ENCODE measurements around the gene ERC2.

The ERC2 gene

GRCh38 chr3:56197259-56197965, 270.9 kb downstream of the ERC2 start:
- Mint-ChIP-seq H3K9me3 (no peaks in the 10 kb centered on the region), H3K4me1 (ENCODE audit: low read depth) (no peaks in the 10 kb centered on the region), H3K27me3 (no peaks in the 10 kb centered on the region), H3K27ac (no peak overlapping the region), H3K36me3 (ENCODE audit: low read depth) (no peaks in the 10 kb centered on the region), H3K4me3 (no peak overlapping the region)
- no peak for DNase-seq

GRCh38 chr3:56196700-56197099, 271.6 kb downstream of the ERC2 start:
- H3K36me3 Mint-ChIP-seq (ENCODE audit: low read depth): no peaks in the 10 kb centered on the region

GRCh38 chr3:56193519-56193918, 274.7 kb downstream of the ERC2 start:
- no peak for DNase-seq
- Mint-ChIP-seq H3K9me3 (no peaks in the 10 kb centered on the region), H3K27ac (no peak overlapping the region), H3K27me3 (no peaks in the 10 kb centered on the region), H3K4me3 (no peak overlapping the region), H3K4me1 (ENCODE audit: low read depth) (no peaks in the 10 kb centered on the region), H3K36me3 (ENCODE audit: low read depth) (no peaks in the 10 kb centered on the region)

More at GRCh38 chr3:56196700-56197099, 271.6 kb downstream of the ERC2 start:
- H3K4me3 Mint-ChIP-seq: no peak overlapping the region
- no peak for DNase-seq
- H3K4me1 Mint-ChIP-seq (ENCODE audit: low read depth): no peaks in the 10 kb centered on the region
- H3K27ac Mint-ChIP-seq: no peak overlapping the region
- H3K27me3 Mint-ChIP-seq: no peaks in the 10 kb centered on the region
- no peaks in the 10 kb centered on the region for H3K9me3 Mint-ChIP-seq

- peaks cover 2% of the 10 kb centered on the region for H3K27me3 Mint-ChIP-seq
- H3K9me3 Mint-ChIP-seq: no peaks in the 10 kb centered on the region
- no peak overlapping the region for H3K27ac Mint-ChIP-seq
- H3K4me3 Mint-ChIP-seq: no peak overlapping the region
- H3K4me1 Mint-ChIP-seq (ENCODE audit: low read depth): no peaks in the 10 kb centered on the region
- no peaks in the 10 kb centered on the region for H3K36me3 Mint-ChIP-seq (ENCODE audit: low read depth)
- no peak for DNase-seq
These were observed 276.3 kb downstream of the ERC2 start for GRCh38 chr3:56192001-56192400.

- Mint-ChIP-seq H3K4me3 (no peak overlapping the region), H3K4me1 (ENCODE audit: low read depth) (no peaks in the 10 kb centered on the region), H3K36me3 (ENCODE audit: low read depth) (no peaks in the 10 kb centered on the region), H3K27ac (no peak overlapping the region), H3K27me3 (peaks cover 2% of the 10 kb centered on the region), H3K9me3 (no peaks in the 10 kb centered on the region)
- no peak for DNase-seq
These were observed 277.4 kb downstream of the ERC2 start for GRCh38 chr3:56190771-56191305.

GRCh38 chr3:56190130-56190529, 278.1 kb downstream of the ERC2 start:
- Mint-ChIP-seq H3K4me1 (ENCODE audit: low read depth) (no peaks in the 10 kb centered on the region), H3K4me3 (no peak overlapping the region), H3K27ac (no peak overlapping the region), H3K9me3 (no peaks in the 10 kb centered on the region), H3K27me3 (peaks cover 2% of the 10 kb centered on the region), H3K36me3 (ENCODE audit: low read depth) (no peaks in the 10 kb centered on the region)
- no peak for DNase-seq

- Mint-ChIP-seq H3K27ac (no peak overlapping the region), H3K36me3 (ENCODE audit: low read depth) (no peaks in the 10 kb centered on the region), H3K4me1 (ENCODE audit: low read depth) (no peaks in the 10 kb centered on the region), H3K4me3 (no peak overlapping the region), H3K9me3 (no peaks in the 10 kb centered on the region), H3K27me3 (peaks cover 2% of the 10 kb centered on the region)
- no peak for DNase-seq
These were observed 278.7 kb downstream of the ERC2 start for GRCh38 chr3:56189536-56189935.

GRCh38 chr3:56188201-56188600, 280.1 kb downstream of the ERC2 start:
- no peak overlapping the region for H3K4me3 Mint-ChIP-seq
- no peak overlapping the region for H3K27ac Mint-ChIP-seq
- no peaks in the 10 kb centered on the region for H3K4me1 Mint-ChIP-seq (ENCODE audit: low read depth)
- no peaks in the 10 kb centered on the region for H3K36me3 Mint-ChIP-seq (ENCODE audit: low read depth)
- no peaks in the 10 kb centered on the region for H3K9me3 Mint-ChIP-seq
- DNase-seq: no peak
- H3K27me3 Mint-ChIP-seq: peaks cover 2% of the 10 kb centered on the region

- DNase-seq: no peak
- Mint-ChIP-seq H3K4me1 (ENCODE audit: low read depth) (no peaks in the 10 kb centered on the region), H3K9me3 (no peaks in the 10 kb centered on the region), H3K27me3 (peaks cover 2% of the 10 kb centered on the region), H3K4me3 (no peak overlapping the region), H3K36me3 (ENCODE audit: low read depth) (no peaks in the 10 kb centered on the region), H3K27ac (no peak overlapping the region)
These were observed 281.2 kb downstream of the ERC2 start for GRCh38 chr3:56187051-56187450.

GRCh38 chr3:56185827-56186226, 282.4 kb downstream of the ERC2 start:
- peaks cover 2% of the 10 kb centered on the region for H3K27me3 Mint-ChIP-seq
- H3K9me3 Mint-ChIP-seq: no peaks in the 10 kb centered on the region
- H3K27ac Mint-ChIP-seq: no peak overlapping the region
- no peaks in the 10 kb centered on the region for H3K36me3 Mint-ChIP-seq (ENCODE audit: low read depth)
- H3K4me3 Mint-ChIP-seq: no peak overlapping the region
- DNase-seq: no peak
- H3K4me1 Mint-ChIP-seq (ENCODE audit: low read depth): no peaks in the 10 kb centered on the region

- no peaks in the 10 kb centered on the region for H3K4me1 Mint-ChIP-seq (ENCODE audit: low read depth)
- H3K27me3 Mint-ChIP-seq: peaks cover 2% of the 10 kb centered on the region
- no peak for DNase-seq
- H3K9me3 Mint-ChIP-seq: no peaks in the 10 kb centered on the region
- no peak overlapping the region for H3K27ac Mint-ChIP-seq
- H3K36me3 Mint-ChIP-seq (ENCODE audit: low read depth): no peaks in the 10 kb centered on the region
- H3K4me3 Mint-ChIP-seq: no peak overlapping the region
These were observed 284.7 kb downstream of the ERC2 start for GRCh38 chr3:56183529-56183928.

GRCh38 chr3:56180433-56180832, 287.8 kb downstream of the ERC2 start:
- H3K4me3 Mint-ChIP-seq: no peak overlapping the region
- no peaks in the 10 kb centered on the region for H3K4me1 Mint-ChIP-seq (ENCODE audit: low read depth)
- DNase-seq: no peak
- no peak overlapping the region for H3K27ac Mint-ChIP-seq
- H3K27me3 Mint-ChIP-seq: no peaks in the 10 kb centered on the region
- H3K36me3 Mint-ChIP-seq (ENCODE audit: low read depth): no peaks in the 10 kb centered on the region
- H3K9me3 Mint-ChIP-seq: no peaks in the 10 kb centered on the region

- H3K4me1 Mint-ChIP-seq (ENCODE audit: low read depth): no peaks in the 10 kb centered on the region
These were observed 294.7 kb downstream of the ERC2 start for GRCh38 chr3:56173601-56174000.

GRCh38 chr3:56164436-56164835, 303.8 kb downstream of the ERC2 start:
- Mint-ChIP-seq H3K27ac (no peak overlapping the region), H3K9me3 (peaks cover 7% of the 10 kb centered on the region), H3K4me3 (no peak overlapping the region), H3K36me3 (ENCODE audit: low read depth) (no peaks in the 10 kb centered on the region), H3K4me1 (ENCODE audit: low read depth) (no peaks in the 10 kb centered on the region), H3K27me3 (peaks cover 2% of the 10 kb centered on the region)
- DNase-seq: no peak

More at GRCh38 chr3:56173601-56174000, 294.7 kb downstream of the ERC2 start:
- H3K27me3 Mint-ChIP-seq: peaks cover 5% of the 10 kb centered on the region
- DNase-seq: no peak
- H3K9me3 Mint-ChIP-seq: no peaks in the 10 kb centered on the region
- H3K27ac Mint-ChIP-seq: no peak overlapping the region
- H3K36me3 Mint-ChIP-seq (ENCODE audit: low read depth): no peaks in the 10 kb centered on the region
- H3K4me3 Mint-ChIP-seq: no peak overlapping the region

GRCh38 chr3:56157693-56158362, 310.4 kb downstream of the ERC2 start:
- H3K9me3 Mint-ChIP-seq: peaks cover 7% of the 10 kb centered on the region
- H3K27me3 Mint-ChIP-seq: no peaks in the 10 kb centered on the region
- no peak overlapping the region for H3K4me3 Mint-ChIP-seq
- no peaks in the 10 kb centered on the region for H3K36me3 Mint-ChIP-seq (ENCODE audit: low read depth)
- H3K27ac Mint-ChIP-seq: no peak overlapping the region
- H3K4me1 Mint-ChIP-seq (ENCODE audit: low read depth): no peaks in the 10 kb centered on the region
- no peak for DNase-seq

All from activated T-cell treated with anti-CD3 and anti-CD28 coated beads, Interleukin-2, amount 50 U/mL, for 24 hours (primary cell).